Nephron progenitor cell (in vitro differentiated cells): ENCODE results near the gene CDKN1B.
A peak's percentile ranks its signal among the peaks of the same experiment; 100 is the strongest.

Source experiments
- DNase-seq: peaks from one replicate; pipeline ENCODE4 v3.0.0; 2021
- H3K27ac Mint-ChIP-seq: 2 replicates; pipeline ENCODE4 v1.8.0; 2021; ENCODE audit warnings: mild to moderate bottlenecking, moderate library complexity, mixed read lengths
- H3K27me3 Mint-ChIP-seq: 2 replicates; pipeline ENCODE4 v1.8.0; 2021; ENCODE audit warnings: mild to moderate bottlenecking, low read depth, mixed read lengths; ENCODE audit not compliant: poor library complexity
- H3K36me3 Mint-ChIP-seq: 2 replicates; pipeline ENCODE4 v1.8.0; 2021; ENCODE audit warnings: low read depth, mixed read lengths
- H3K4me1 Mint-ChIP-seq: 2 replicates; pipeline ENCODE4 v1.8.0; 2021; ENCODE audit warnings: mixed read lengths
- H3K4me3 Mint-ChIP-seq: 2 replicates; pipeline ENCODE4 v1.8.0; 2021; ENCODE audit warnings: mild to moderate bottlenecking, moderate library complexity, mixed read lengths
- H3K9me3 Mint-ChIP-seq: 2 replicates; pipeline ENCODE4 v1.8.0; 2021; ENCODE audit warnings: mild to moderate bottlenecking, moderate library complexity, mixed read lengths
- TF ChIP-seq, protein P1 (sequence below): fragments of 200-600 bp; sonication (generic); IDR thresholded peaks from 2 replicates; pipeline ENCODE4 v1.5.0; 2021; ENCODE audit warnings: antibody characterized with exemption

Gene CDKN1B

DNA sequence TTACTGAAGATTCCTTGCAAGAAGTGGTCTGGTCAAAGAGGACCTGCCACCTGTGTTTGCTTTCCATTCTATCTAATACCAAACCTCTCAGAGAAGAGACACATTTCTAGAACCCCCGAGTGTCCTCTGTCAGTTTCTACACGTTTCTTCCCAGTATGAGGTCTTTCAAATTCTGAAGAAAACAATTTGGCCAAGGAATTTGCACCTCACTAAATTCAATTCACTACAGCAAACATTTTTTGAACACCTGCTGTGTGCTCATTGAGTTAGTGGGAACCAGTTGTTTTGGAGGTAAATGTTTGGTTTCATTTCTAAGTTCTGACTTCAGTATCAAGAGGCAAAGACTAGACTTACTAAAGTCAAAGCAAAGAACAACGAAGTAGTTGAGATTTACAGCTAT is 40.6 kb upstream of the CDKN1B start:
- Mint-ChIP-seq H3K9me3 (no peaks in the 10 kb centered on the region), H3K27me3 (no peaks in the 10 kb centered on the region)

GRCh38 chr12:12681061-12681765 is 36.0 kb upstream of the CDKN1B start:
- H3K9me3 Mint-ChIP-seq: no peaks in the 10 kb centered on the region
- TF ChIP-seq, protein P1, sequence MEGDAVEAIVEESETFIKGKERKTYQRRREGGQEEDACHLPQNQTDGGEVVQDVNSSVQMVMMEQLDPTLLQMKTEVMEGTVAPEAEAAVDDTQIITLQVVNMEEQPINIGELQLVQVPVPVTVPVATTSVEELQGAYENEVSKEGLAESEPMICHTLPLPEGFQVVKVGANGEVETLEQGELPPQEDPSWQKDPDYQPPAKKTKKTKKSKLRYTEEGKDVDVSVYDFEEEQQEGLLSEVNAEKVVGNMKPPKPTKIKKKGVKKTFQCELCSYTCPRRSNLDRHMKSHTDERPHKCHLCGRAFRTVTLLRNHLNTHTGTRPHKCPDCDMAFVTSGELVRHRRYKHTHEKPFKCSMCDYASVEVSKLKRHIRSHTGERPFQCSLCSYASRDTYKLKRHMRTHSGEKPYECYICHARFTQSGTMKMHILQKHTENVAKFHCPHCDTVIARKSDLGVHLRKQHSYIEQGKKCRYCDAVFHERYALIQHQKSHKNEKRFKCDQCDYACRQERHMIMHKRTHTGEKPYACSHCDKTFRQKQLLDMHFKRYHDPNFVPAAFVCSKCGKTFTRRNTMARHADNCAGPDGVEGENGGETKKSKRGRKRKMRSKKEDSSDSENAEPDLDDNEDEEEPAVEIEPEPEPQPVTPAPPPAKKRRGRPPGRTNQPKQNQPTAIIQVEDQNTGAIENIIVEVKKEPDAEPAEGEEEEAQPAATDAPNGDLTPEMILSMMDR: no peak
- peak overlapping the region; percentile 27 for H3K27ac Mint-ChIP-seq
- peaks cover 30% of the 10 kb centered on the region for H3K4me1 Mint-ChIP-seq
- DNase-seq: no peak
- H3K36me3 Mint-ChIP-seq: no peaks in the 10 kb centered on the region
- H3K27me3 Mint-ChIP-seq: no peaks in the 10 kb centered on the region
- H3K4me3 Mint-ChIP-seq: no peak overlapping the region

More for the DNA sequence above, 40.6 kb upstream of the CDKN1B start:
- Mint-ChIP-seq H3K4me3 (no peak overlapping the region), H3K27ac (no peak overlapping the region), H3K4me1 (peaks cover 8% of the 10 kb centered on the region), H3K36me3 (no peaks in the 10 kb centered on the region)
- TF ChIP-seq, protein P1: no peak
- DNase-seq: no peak

DNA sequence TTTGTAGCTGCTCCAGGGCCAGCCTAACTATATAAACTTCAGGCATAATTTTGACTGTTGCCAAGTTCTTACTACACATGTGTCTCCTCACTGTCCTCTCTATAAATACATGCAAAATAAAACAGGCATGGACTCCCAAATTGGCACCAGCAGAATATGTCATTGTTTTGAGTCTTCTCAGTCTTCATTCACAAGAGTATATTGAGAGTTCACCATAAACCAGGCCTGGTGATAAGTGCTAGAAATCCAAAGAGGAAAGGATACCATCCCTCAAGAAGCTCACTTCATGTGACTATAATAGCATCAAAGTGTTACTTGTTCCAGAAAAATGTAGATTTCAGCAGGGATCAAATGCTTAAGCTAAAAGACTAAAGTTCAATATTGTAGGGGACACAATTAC is 34.9 kb upstream of the CDKN1B start:
- TF ChIP-seq, protein P1: no peak

GRCh38 chr12:12683136-12683697 is 34.0 kb upstream of the CDKN1B start:
- H3K36me3 Mint-ChIP-seq: no peaks in the 10 kb centered on the region
- no peaks in the 10 kb centered on the region for H3K9me3 Mint-ChIP-seq
- DNase-seq: no peak
- no peaks in the 10 kb centered on the region for H3K27me3 Mint-ChIP-seq
- H3K27ac Mint-ChIP-seq: no peak overlapping the region
- TF ChIP-seq, protein P1: no peak
- H3K4me1 Mint-ChIP-seq: peaks cover 30% of the 10 kb centered on the region
- H3K4me3 Mint-ChIP-seq: peak overlapping the region; percentile 89

More for the DNA sequence above, 34.9 kb upstream of the CDKN1B start:
- peak overlapping the region; percentile 12 for H3K4me3 Mint-ChIP-seq
- DNase-seq: no peak
- peaks cover 30% of the 10 kb centered on the region for H3K4me1 Mint-ChIP-seq
- no peaks in the 10 kb centered on the region for H3K9me3 Mint-ChIP-seq
- no peaks in the 10 kb centered on the region for H3K36me3 Mint-ChIP-seq
- no peak overlapping the region for H3K27ac Mint-ChIP-seq
- H3K27me3 Mint-ChIP-seq: no peaks in the 10 kb centered on the region

- peaks cover 30% of the 10 kb centered on the region for H3K4me1 Mint-ChIP-seq
- H3K27me3 Mint-ChIP-seq: no peaks in the 10 kb centered on the region
- no peaks in the 10 kb centered on the region for H3K9me3 Mint-ChIP-seq
- H3K36me3 Mint-ChIP-seq: no peaks in the 10 kb centered on the region
- no peak for DNase-seq
- no peak overlapping the region for H3K27ac Mint-ChIP-seq
- H3K4me3 Mint-ChIP-seq: peak overlapping the region; percentile 89
- TF ChIP-seq, protein P1: no peak
Measured at GRCh38 chr12:12683725-12684124, 33.4 kb upstream of the CDKN1B start.
